ENCODE measurements around the gene GPRC5B. TPM values are rescaled to one million over a fixed set of nuclear protein-coding genes. Genes with fewer than 3 reads are reported as not detected.

GPRC5B gene
- total and polyA plus RNA-seq, 2 of the 8 experiments (the other 6 are each of a cell fraction or from before 2014, with no cell fraction given), result 106 to 160 TPM

DNA sequence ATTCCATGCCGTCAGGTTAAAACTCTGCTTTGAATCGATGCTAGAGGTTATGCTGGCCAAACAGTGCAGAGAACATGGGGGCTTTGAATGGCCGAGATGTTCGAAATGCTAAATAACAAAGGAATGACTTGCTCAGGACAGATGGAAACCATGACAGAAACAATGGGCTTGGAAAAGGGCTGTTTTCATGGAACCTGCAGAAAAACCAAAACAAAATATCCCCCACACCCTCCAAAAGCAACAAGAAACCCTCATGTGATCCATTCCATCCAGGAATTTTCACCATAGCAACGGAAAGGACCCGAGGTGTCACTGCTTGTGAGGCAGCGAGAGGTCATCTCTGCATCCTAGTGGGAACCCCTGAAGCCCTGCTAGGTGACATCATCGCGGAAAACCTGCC is 25.5 kb downstream of the GPRC5B start:
- Histone ChIP-seq H2BK120ac (replicated peaks; ENCODE audit: low read depth, low read length) (peak overlapping the region; percentile 40), H3K4me3 (ENCODE audit: extremely low read depth in 1 of 4, insufficient read depth in 2 of 4, low read depth in 3 of 4, low read length in 4 of 4) (no peak overlapping the region; a peak in 1 of 8 replicates), H2BK20ac (ENCODE audit: low read length) (0 out of 2 replicates have a peak overlapping the region, but pooled peaks have one; percentile 57), H3K79me2 (ENCODE audit: control insufficient read depth in 1 of 2, insufficient read depth in 2 of 2, low read length in 2 of 2) (peaks cover 0 to 15% of the 10 kb centered on the region in 2 experiments; a peak in 2 of 4 replicates), H3K27ac (ENCODE audit: low read depth, low read length) (peak overlapping the region; percentile 56; the same call in 1 of the 2 replicates), H3K18ac (ENCODE audit: extremely low read depth, low read length) (peak overlapping the region; percentile 91), H3K4me2 (ENCODE audit: insufficient read depth in 1 of 2, low read depth in 2 of 2, low read length in 2 of 2) (peak overlapping the region in 1 of 2 experiments; percentile 20; a peak in 1 of 4 replicates), H3K36me3 (ENCODE audit: control insufficient read depth in 2 of 4, insufficient read depth in 4 of 4, low read length in 3 of 4) (peaks cover 10 to 53% (median 17%) of the 10 kb centered on the region in 4 experiments; a peak in 7 of 8 replicates), H4K8ac (ENCODE audit: extremely low read depth, insufficient read depth, low read length) (no peak overlapping the region), H4K20me1 (replicated peaks in 1 of 2; ENCODE audit: control insufficient read depth in 1 of 2, insufficient read depth in 2 of 2, low read length in 2 of 2) (no peaks in the 10 kb centered on the region), H3K14ac (ENCODE audit: insufficient read length) (no peak overlapping the region), H2BK15ac (ENCODE audit: low read length) (no peak overlapping the region; the same call in 1 of the 2 replicates), H3K79me1 (ENCODE audit: low read depth, low read length) (peaks cover 2% of the 10 kb centered on the region; the same call in 1 of the 2 replicates), H2AFZ (ENCODE audit: low read length) (no peak overlapping the region), H2BK12ac (ENCODE audit: low read depth, low read length) (peak overlapping the region; percentile 86), H3K4me1 (replicated peaks in 1 of 4; ENCODE audit: control insufficient read depth in 3 of 4, insufficient read depth in 4 of 4, low read length in 3 of 4) (peaks cover 21 to 46% (median 43%) of the 10 kb centered on the region in 4 experiments), H4K91ac (replicated peaks; ENCODE audit: insufficient read length, low read length) (peak overlapping the region; percentile 50), H2BK5ac (ENCODE audit: low read depth, low read length) (peak overlapping the region; percentile 94; the same call in 1 of the 2 replicates), H4K5ac (ENCODE audit: insufficient read length, low read depth, low read length) (peak overlapping the region; percentile 13), H3K27me3 (replicated peaks in 1 of 4; ENCODE audit: control insufficient read depth in 3 of 4, extremely low read depth in 1 of 4, insufficient read depth in 3 of 4, low read length in 3 of 4) (no peaks in the 10 kb centered on the region), H3K9ac (replicated peaks in 1 of 4; ENCODE audit: extremely low read depth in 1 of 4, low read depth in 3 of 4, low read length in 3 of 4) (no peak overlapping the region), H2AK5ac (ENCODE audit: low read depth, low read length) (peak overlapping the region; percentile 42; the same call in 1 of the 2 replicates), H3K9me3 (ENCODE audit: insufficient read depth in 2 of 2, low read depth in 1 of 2, low read length in 1 of 2) (no peaks in the 10 kb centered on the region), H3K23me2 (ENCODE audit: low read depth, low read length) (peaks cover 7% of the 10 kb centered on the region), H3K4ac (replicated peaks; ENCODE audit: insufficient read length, low read depth, low read length) (peak overlapping the region; percentile 30), H3K23ac (ENCODE audit: insufficient read length) (no peak overlapping the region), H3K56ac (replicated peaks; ENCODE audit: insufficient read length, low read depth, low read length) (no peak overlapping the region)
- POLR2A ChIA-PET (ENCODE audit: partially characterized antibody), result interaction anchor here (2.1 to 9.2 kb wide), 4 partner anchors 8 to 141 kb away, joined by 7 to 114 read pairs (median 12); partner anchors contain the start of genes GPRC5B, IQCK and KNOP1
- CTCF ChIA-PET (ENCODE audit: partially characterized antibody), result interaction anchor here (1.3 kb wide), 2 partner anchors 23 to 49 kb away, joined by 3 to 4 read pairs; no protein-coding TSS in a partner anchor
- TF ChIP-seq, protein P1, sequence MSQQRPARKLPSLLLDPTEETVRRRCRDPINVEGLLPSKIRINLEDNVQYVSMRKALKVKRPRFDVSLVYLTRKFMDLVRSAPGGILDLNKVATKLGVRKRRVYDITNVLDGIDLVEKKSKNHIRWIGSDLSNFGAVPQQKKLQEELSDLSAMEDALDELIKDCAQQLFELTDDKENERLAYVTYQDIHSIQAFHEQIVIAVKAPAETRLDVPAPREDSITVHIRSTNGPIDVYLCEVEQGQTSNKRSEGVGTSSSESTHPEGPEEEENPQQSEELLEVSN (IDR thresholded peaks at IDR 0.05), result no peak
- no peak for TF ChIP-seq EGR1 (IDR thresholded peaks at IDR 0.05; ENCODE audit: borderline replicate concordance, low read depth, low read length)
- no peak for TF ChIP-seq CBX5 (IDR thresholded peaks at IDR 0.05; ENCODE audit: low read depth, low read length)
- TF ChIP-seq JUND (IDR thresholded peaks at IDR 0.05; ENCODE audit: low read length), result no peak
- no peak for TF ChIP-seq ASH2L (IDR thresholded peaks at IDR 0.05; ENCODE audit: low read length)
- TF ChIP-seq RFX5 (IDR thresholded peaks at IDR 0.05; ENCODE audit: borderline replicate concordance, low read depth, low read length), result no peak
- TF ChIP-seq PHF8 (conservative IDR thresholded peaks at IDR 0.05; ENCODE audit: low read depth, low read length), result no peak
- TF ChIP-seq CHD1 (IDR thresholded peaks at IDR 0.05; ENCODE audit: low read depth, low read length), result no peak
- TF ChIP-seq KDM5A (IDR thresholded peaks at IDR 0.05; ENCODE audit: low read length), result no peak
- TF ChIP-seq CTBP2 (IDR thresholded peaks at IDR 0.05; ENCODE audit: borderline replicate concordance, insufficient read depth, insufficient read length, low read length), result no peak
- TF ChIP-seq HDAC2 (IDR thresholded peaks at IDR 0.05; ENCODE audit: borderline replicate concordance in 1 of 2, low read depth in 2 of 2, low read length in 2 of 2), result no peak
- TF ChIP-seq BRCA1 (IDR thresholded peaks at IDR 0.05; ENCODE audit: low read depth, low read length), result no peak
- TF ChIP-seq CEBPB (IDR thresholded peaks at IDR 0.05; ENCODE audit: low read depth, low read length), result no peak
- FAIRE-seq (peak; percentile 32), DNase-seq (ENCODE audit: low read depth in 1 of 2, low spot score in 2 of 2) (no peak)
- 92% methylated on average over 9 of the region's 9 CpGs; no CpG with 5 or more reads in 1 of the 2 experiments for WGBS, 2 experiments (ENCODE audit: extremely low coverage in 1 of 2, insufficient coverage in 1 of 2, insufficient read length in 1 of 2, insufficient replicate concordance in 2 of 2, low coverage in 1 of 2, low lambda C conversion rate in 2 of 2, missing lambda C conversion rate in 1 of 2)
